Ectodermal cell (in vitro differentiated cells): ENCODE measurements around the gene ZNF248.

Source experiments
- H3K27ac ChIP-seq: 2 replicates; pipeline ENCODE4 v1.7.0; 2013; ENCODE audit warnings: mild to moderate bottlenecking, low read depth, low read length; ENCODE audit not compliant: insufficient read depth, poor library complexity, severe bottlenecking
- H3K27me3 ChIP-seq: 2 replicates; pipeline ENCODE4 v1.7.0; 2013; ENCODE audit warnings: mild to moderate bottlenecking, low read length; ENCODE audit not compliant: insufficient read depth, control insufficient read depth, poor library complexity, severe bottlenecking
- H3K36me3 ChIP-seq: one replicate; pipeline ENCODE4 v1.7.0; 2013; ENCODE audit warnings: low read length; ENCODE audit not compliant: control insufficient read depth, insufficient read depth
- H3K4me1 ChIP-seq: one replicate; pipeline ENCODE4 v1.7.0; 2013; ENCODE audit warnings: low read length; ENCODE audit not compliant: control insufficient read depth, insufficient read depth
- H3K4me3 ChIP-seq: 2 replicates; pipeline ENCODE4 v1.7.0; 2013; ENCODE audit warnings: low read depth, low read length, control low read depth; ENCODE audit not compliant: insufficient read depth
- H3K9me3 ChIP-seq: 2 replicates; pipeline ENCODE4 v1.7.0; 2013; ENCODE audit warnings: mild to moderate bottlenecking, low read length, moderate library complexity; ENCODE audit not compliant: control insufficient read depth
- WGBS, 2 experiments: methylation state at CpG; one replicate each; pipeline ENCODE4 v1.1.7; 2013; ENCODE audit warnings: missing lambda C conversion rate in 2 of 2; 5-methylcytosine and 5-hydroxymethylcytosine counted together

Gene ZNF248

GRCh38 chr10:37780536-37780935 lies 76.9 kb downstream of the ZNF248 start:
- peaks cover 7% of the 10 kb centered on the region for H3K9me3 ChIP-seq
- no peaks in the 10 kb centered on the region for H3K36me3 ChIP-seq
- H3K27ac ChIP-seq = no peak overlapping the region
- H3K4me1 ChIP-seq = no peaks in the 10 kb centered on the region
- H3K27me3 ChIP-seq = no peaks in the 10 kb centered on the region
- WGBS, 2 experiments = 90 to 93% methylated on average over 32 of the region's 32 CpGs
- no peak overlapping the region for H3K4me3 ChIP-seq

GRCh38 chr10:37777056-37777455 lies 80.4 kb downstream of the ZNF248 start:
- WGBS, 2 experiments = 83 to 91% methylated on average over 6 of the region's 6 CpGs

GRCh38 chr10:37775612-37776011 lies 81.8 kb downstream of the ZNF248 start:
- no peaks in the 10 kb centered on the region for H3K27me3 ChIP-seq
- peaks cover 7% of the 10 kb centered on the region for H3K9me3 ChIP-seq
- H3K36me3 ChIP-seq = no peaks in the 10 kb centered on the region
- no peaks in the 10 kb centered on the region for H3K4me1 ChIP-seq
- H3K27ac ChIP-seq = no peak overlapping the region
- WGBS, 2 experiments = 63 to 84% methylated on average over 1 of the region's 1 CpG
- H3K4me3 ChIP-seq = no peak overlapping the region

More at GRCh38 chr10:37777056-37777455, 80.4 kb downstream of the ZNF248 start:
- Histone ChIP-seq H3K27ac (no peak overlapping the region), H3K27me3 (no peaks in the 10 kb centered on the region), H3K4me1 (no peaks in the 10 kb centered on the region), H3K9me3 (peaks cover 7% of the 10 kb centered on the region), H3K4me3 (no peak overlapping the region), H3K36me3 (no peaks in the 10 kb centered on the region)

DNA sequence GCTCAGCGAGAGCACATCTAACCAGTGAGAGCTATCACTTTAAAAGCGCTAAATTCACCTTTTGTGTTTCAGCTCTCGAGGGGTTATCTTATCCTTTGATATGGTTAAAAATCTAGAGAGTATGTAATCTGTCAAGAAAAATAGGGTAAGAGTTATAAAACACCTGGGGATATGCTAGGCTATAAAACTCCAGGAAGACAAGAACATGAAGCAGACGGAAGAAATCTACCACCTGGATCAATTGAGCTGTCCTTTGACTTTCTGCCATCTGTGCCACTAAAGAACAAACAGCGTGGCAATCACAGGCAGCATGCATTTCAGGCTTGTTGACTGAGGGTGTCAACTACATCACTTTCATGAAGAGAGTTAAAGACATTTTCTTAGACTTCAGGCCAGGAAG lies 83.1 kb downstream of the ZNF248 start:
- H3K4me1 ChIP-seq = no peaks in the 10 kb centered on the region
- H3K27me3 ChIP-seq = no peaks in the 10 kb centered on the region
- no peaks in the 10 kb centered on the region for H3K36me3 ChIP-seq
- H3K27ac ChIP-seq = no peak overlapping the region
- 66 to 75% methylated on average over 5 of the region's 5 CpGs for WGBS, 2 experiments
- no peak overlapping the region for H3K4me3 ChIP-seq
- peaks cover 7% of the 10 kb centered on the region for H3K9me3 ChIP-seq

DNA sequence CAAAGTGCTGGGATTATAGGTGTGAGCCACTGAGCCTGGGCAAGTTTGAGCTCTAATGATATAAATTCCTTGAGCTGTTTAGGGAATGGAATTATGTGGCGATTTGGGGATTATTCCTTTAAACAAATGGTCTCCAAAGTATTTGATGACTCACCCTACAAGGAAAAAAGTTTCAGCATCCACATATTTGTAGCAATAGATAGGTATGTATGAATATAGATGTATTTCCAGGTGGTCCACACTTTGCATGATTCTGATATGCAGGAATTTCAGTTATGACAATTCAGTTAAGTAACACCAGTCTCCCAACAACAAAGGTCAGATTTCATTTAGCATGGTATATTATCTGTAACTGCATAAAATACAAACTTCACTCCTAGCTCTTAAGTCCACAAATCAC lies 92.2 kb downstream of the ZNF248 start:
- H3K9me3 ChIP-seq = peaks cover 6% of the 10 kb centered on the region
- H3K36me3 ChIP-seq = no peaks in the 10 kb centered on the region
- WGBS, 2 experiments = 58 to 67% methylated on average over 1 of the region's 1 CpG
- H3K4me1 ChIP-seq = no peaks in the 10 kb centered on the region
- no peak overlapping the region for H3K4me3 ChIP-seq
- no peaks in the 10 kb centered on the region for H3K27me3 ChIP-seq
- H3K27ac ChIP-seq = no peak overlapping the region

- H3K9me3 ChIP-seq = peaks cover 6% of the 10 kb centered on the region
- no peaks in the 10 kb centered on the region for H3K36me3 ChIP-seq
- H3K4me3 ChIP-seq = no peak overlapping the region
- no peaks in the 10 kb centered on the region for H3K4me1 ChIP-seq
- 49 to 52% methylated on average over 3 of the region's 3 CpGs for WGBS, 2 experiments
- H3K27ac ChIP-seq = no peak overlapping the region
- H3K27me3 ChIP-seq = no peaks in the 10 kb centered on the region
These were observed 94.3 kb downstream of the ZNF248 start for GRCh38 chr10:37763132-37763531.

DNA sequence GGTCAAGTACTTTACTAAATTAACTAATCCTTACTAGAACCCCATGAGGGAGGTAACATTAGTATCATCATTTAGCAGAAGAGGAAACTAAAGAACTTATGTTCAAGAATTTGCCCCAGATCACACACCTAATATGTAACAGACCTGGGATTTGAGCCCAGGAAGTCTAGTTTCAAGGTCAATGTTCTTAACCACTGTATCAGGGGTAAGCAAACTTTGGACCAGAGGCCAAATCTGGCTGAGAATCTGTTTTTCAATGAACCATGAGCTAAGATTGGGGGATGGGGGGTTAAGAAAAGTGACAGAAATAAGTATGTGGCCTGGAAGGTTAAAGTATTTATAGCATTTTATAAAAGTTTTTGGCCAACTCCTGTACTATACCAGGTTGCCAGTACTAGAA lies 95.1 kb downstream of the ZNF248 start:
- Histone ChIP-seq H3K27me3 (no peaks in the 10 kb centered on the region), H3K36me3 (no peaks in the 10 kb centered on the region), H3K9me3 (peaks cover 6% of the 10 kb centered on the region)

DNA sequence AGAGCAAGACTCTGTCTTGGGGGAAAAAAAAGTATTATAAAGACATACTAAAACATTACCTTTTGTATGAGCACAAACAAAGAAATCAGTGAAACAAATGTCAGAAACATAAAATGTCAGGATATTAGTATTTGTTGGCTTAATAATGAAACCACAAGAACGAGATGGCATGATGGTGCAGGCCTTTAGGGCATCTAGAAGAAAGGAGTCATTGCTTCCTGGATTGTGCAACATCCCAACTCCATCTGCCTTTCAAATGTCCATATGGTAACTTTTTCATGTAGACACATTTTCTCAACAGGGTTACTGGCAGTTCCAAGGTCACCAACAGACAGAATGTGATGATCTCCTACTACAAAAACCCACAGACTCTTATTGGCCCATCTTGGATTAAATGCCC lies 96.6 kb downstream of the ZNF248 start:
- H3K36me3 ChIP-seq = no peaks in the 10 kb centered on the region
- H3K9me3 ChIP-seq = peaks cover 9% of the 10 kb centered on the region
- H3K27ac ChIP-seq = no peak overlapping the region
- WGBS, 2 experiments = 54 to 60% methylated on average over 1 of the region's 1 CpG
- no peak overlapping the region for H3K4me3 ChIP-seq
- no peaks in the 10 kb centered on the region for H3K27me3 ChIP-seq
- H3K4me1 ChIP-seq = no peaks in the 10 kb centered on the region

More for the DNA sequence above, 95.1 kb downstream of the ZNF248 start:
- no peak overlapping the region for H3K4me3 ChIP-seq
- no peak overlapping the region for H3K27ac ChIP-seq
- H3K4me1 ChIP-seq = no peaks in the 10 kb centered on the region

- H3K27me3 ChIP-seq = no peaks in the 10 kb centered on the region
- peaks cover 9% of the 10 kb centered on the region for H3K9me3 ChIP-seq
These were observed 99.3 kb downstream of the ZNF248 start for GRCh38 chr10:37758074-37758473.

DNA sequence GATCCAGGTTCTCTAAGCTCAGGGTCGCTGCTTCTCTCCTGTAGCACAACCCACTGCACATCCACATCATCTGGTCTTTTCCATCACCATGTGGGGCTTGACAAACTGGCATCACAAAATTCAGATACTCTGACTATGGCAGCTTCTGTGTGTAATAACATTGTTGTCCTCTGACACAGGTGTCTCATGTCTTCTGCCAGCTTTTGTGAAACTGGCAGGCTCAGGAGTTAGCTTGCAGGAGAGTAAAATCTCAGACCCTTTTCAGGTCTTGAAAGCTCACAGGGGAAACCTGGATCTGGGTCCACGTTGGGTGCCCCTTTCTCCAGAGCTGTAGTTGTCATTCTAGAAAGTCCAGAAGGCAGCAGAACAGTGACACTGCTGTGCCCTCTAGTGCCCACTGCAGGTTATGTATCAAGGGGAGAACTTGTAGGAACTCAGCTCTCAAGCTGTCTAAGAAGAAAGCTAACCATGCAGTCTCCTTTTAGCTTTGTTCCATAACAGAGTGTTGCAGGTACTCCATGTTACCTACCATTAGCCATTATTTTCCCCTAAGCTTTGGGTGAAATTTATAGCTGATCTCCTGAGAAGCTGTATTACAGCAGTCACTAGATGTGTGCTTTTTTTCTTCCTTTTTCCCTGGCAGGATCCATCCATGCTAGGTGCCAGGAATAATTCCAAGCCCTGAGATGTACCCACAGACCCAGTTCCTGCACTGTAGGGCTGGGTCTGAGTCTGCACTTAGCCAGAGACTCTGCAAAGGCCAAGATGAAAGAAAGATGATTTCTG lies 102.7 kb downstream of the ZNF248 start:
- no peaks in the 10 kb centered on the region for H3K27me3 ChIP-seq
- WGBS, 2 experiments = 24 to 27% methylated on average over 2 of the region's 2 CpGs
- H3K4me1 ChIP-seq = no peaks in the 10 kb centered on the region
- H3K36me3 ChIP-seq = no peaks in the 10 kb centered on the region
- H3K4me3 ChIP-seq = no peak overlapping the region
- no peak overlapping the region for H3K27ac ChIP-seq
- peaks cover 15% of the 10 kb centered on the region for H3K9me3 ChIP-seq

More at GRCh38 chr10:37758074-37758473, 99.3 kb downstream of the ZNF248 start:
- Histone ChIP-seq H3K36me3 (no peaks in the 10 kb centered on the region), H3K4me3 (no peak overlapping the region), H3K4me1 (no peaks in the 10 kb centered on the region), H3K27ac (no peak overlapping the region)
